WERI-Rb-1 (cell line): ENCODE data around the gene APOBEC2.
A peak's percentile ranks its signal among the peaks of the same experiment; 100 is the strongest.

Experiments used
- DNase-seq: peaks from one replicate; pipeline ENCODE4 v3.0.0-alpha.2; 2020
- H3K27ac ChIP-seq: fragments of 250-450 bp; sonication (Bioruptor Pico); 2 replicates; pipeline ENCODE4 v1.5.1; 2020; ENCODE audit warnings: mild to moderate bottlenecking, moderate library complexity
- H3K27me3 ChIP-seq: fragments of 250-450 bp; sonication (Bioruptor Pico); 2 replicates; pipeline ENCODE4 v1.5.1; 2021; ENCODE audit warnings: mild to moderate bottlenecking, low read depth, moderate library complexity; ENCODE audit not compliant: insufficient read depth, severe bottlenecking
- H3K36me3 ChIP-seq: fragments of 250-450 bp; sonication (Bioruptor Pico); 2 replicates; pipeline ENCODE4 v1.5.1; 2020; ENCODE audit warnings: mild to moderate bottlenecking, moderate library complexity
- H3K4me3 ChIP-seq: 2 replicates; pipeline ENCODE4 v1.5.1; 2011; ENCODE audit warnings: low read depth, mild to moderate bottlenecking, control low read depth, low read length
- H3K9me3 ChIP-seq: fragments of 250-450 bp; sonication (Bioruptor Pico); 2 replicates; pipeline ENCODE4 v1.5.1; 2021; ENCODE audit warnings: mild to moderate bottlenecking, moderate library complexity; ENCODE audit not compliant: severe bottlenecking
- CTCF ChIP-seq: IDR thresholded peaks from 2 replicates; pipeline ENCODE4 v1.5.1; 2011; ENCODE audit warnings: low read depth, mild to moderate bottlenecking, control low read depth, inconsistent platforms, low read length

APOBEC2 gene

GRCh38 chr6:41049955-41050354, 3.0 kb upstream of the APOBEC2 start:
- no peaks in the 10 kb centered on the region for H3K36me3 ChIP-seq
- TF ChIP-seq CTCF: no peak
- H3K4me3 ChIP-seq: no peak overlapping the region
- no peaks in the 10 kb centered on the region for H3K9me3 ChIP-seq
- no peaks in the 10 kb centered on the region for H3K27me3 ChIP-seq
- DNase-seq: no peak
- no peak overlapping the region for H3K27ac ChIP-seq

GRCh38 chr6:41050536-41050935, 2.5 kb upstream of the APOBEC2 start:
- no peak for TF ChIP-seq CTCF
- Histone ChIP-seq H3K9me3 (no peaks in the 10 kb centered on the region), H3K4me3 (no peak overlapping the region)

GRCh38 chr6:41051873-41052272, 1.1 kb upstream of the APOBEC2 start:
- no peak for TF ChIP-seq CTCF
- Histone ChIP-seq H3K36me3 (no peaks in the 10 kb centered on the region), H3K27me3 (no peaks in the 10 kb centered on the region), H3K27ac (no peak overlapping the region), H3K4me3 (no peak overlapping the region), H3K9me3 (no peaks in the 10 kb centered on the region)
- DNase-seq: no peak

More at GRCh38 chr6:41050536-41050935, 2.5 kb upstream of the APOBEC2 start:
- Histone ChIP-seq H3K27me3 (no peaks in the 10 kb centered on the region), H3K27ac (no peak overlapping the region), H3K36me3 (no peaks in the 10 kb centered on the region)
- no peak for DNase-seq

GRCh38 chr6:41054511-41054910, 1.5 kb downstream of the APOBEC2 start:
- TF ChIP-seq CTCF: no peak
- no peak overlapping the region for H3K4me3 ChIP-seq
- peak overlapping the region; percentile 85 for H3K27ac ChIP-seq
- H3K9me3 ChIP-seq: no peaks in the 10 kb centered on the region
- no peaks in the 10 kb centered on the region for H3K36me3 ChIP-seq
- peak; percentile 57 for DNase-seq
- H3K27me3 ChIP-seq: no peaks in the 10 kb centered on the region

- no peak for TF ChIP-seq CTCF
- Histone ChIP-seq H3K27me3 (no peaks in the 10 kb centered on the region), H3K36me3 (no peaks in the 10 kb centered on the region)
Measured at GRCh38 chr6:41055149-41055548, 2.1 kb downstream of the APOBEC2 start.

GRCh38 chr6:41056768-41057490, 3.9 kb downstream of the APOBEC2 start:
- Histone ChIP-seq H3K9me3 (no peaks in the 10 kb centered on the region), H3K27me3 (no peaks in the 10 kb centered on the region), H3K4me3 (no peak overlapping the region), H3K27ac (no peak overlapping the region), H3K36me3 (peaks cover 8% of the 10 kb centered on the region)
- TF ChIP-seq CTCF: no peak
- DNase-seq: no peak

More at GRCh38 chr6:41055149-41055548, 2.1 kb downstream of the APOBEC2 start:
- Histone ChIP-seq H3K27ac (peak overlapping the region; percentile 85), H3K4me3 (no peak overlapping the region), H3K9me3 (no peaks in the 10 kb centered on the region)
- DNase-seq: no peak
